HG03342 (cell line): ENCODE results near the gene CACNA1A.
"Not testable (repeated sequence)": the region's sequence is repeated elsewhere in the genome, so short reads cannot be mapped to it uniquely, and the experiment has no call there.

Source experiments
- ATAC-seq: cut with Tn5 transposase; IDR thresholded peaks from one replicate; pipeline ENCODE4 v1.9.1; 2021; ENCODE audit warnings: mild to moderate bottlenecking, moderate library complexity; ENCODE audit not compliant: unreplicated experiment

The CACNA1A gene

DNA sequence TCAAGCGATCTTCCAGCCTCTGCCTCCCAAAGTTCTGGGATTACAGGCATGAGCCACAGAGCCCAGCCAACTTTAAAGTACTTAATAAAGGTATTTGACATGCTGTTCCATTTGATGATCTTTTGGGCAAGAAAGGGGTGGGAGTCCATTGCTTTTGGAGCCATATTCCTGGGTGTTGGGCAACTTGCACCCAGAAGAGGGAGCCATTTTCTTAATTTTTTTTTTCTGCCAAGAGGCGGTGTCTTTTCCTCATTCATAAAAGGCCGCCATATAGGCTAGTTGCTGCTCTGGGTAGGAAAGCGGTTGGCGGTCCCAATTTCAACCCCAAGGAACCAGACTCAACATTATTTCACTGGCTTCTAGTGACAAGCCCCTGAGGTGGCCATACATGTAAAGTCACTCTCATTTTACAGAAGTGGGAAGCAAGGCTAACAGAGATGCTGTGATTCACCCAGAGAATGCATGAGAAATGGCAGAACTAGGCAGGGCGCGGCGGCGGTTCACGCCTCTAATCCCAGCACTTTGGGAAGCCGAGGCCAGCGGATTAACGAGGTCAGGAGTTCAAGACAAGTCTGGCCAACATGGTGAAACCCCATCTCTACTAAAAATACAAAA lies 139.6 kb downstream of the CACNA1A start:
- no peak for ATAC-seq

DNA sequence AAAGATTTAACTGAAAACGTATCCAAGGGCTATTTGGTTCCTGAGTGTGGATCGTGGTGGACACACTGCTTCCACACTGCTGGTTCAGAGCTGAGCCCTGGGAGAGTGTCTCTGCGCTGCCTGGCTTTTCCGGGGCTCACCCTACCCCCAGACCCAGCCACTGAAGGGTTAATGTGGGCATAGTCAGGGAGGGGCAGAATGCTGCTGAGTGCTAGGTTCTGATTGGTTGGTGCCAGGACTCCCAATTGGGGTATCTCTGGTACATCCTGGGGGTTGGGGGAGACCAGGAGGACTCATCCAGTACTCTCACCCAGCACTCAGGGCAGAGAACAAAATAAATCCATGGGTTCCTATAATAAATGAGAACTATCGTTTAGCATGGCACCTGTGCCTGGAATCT lies 142.3 kb downstream of the CACNA1A start:
- ATAC-seq = no peak

DNA sequence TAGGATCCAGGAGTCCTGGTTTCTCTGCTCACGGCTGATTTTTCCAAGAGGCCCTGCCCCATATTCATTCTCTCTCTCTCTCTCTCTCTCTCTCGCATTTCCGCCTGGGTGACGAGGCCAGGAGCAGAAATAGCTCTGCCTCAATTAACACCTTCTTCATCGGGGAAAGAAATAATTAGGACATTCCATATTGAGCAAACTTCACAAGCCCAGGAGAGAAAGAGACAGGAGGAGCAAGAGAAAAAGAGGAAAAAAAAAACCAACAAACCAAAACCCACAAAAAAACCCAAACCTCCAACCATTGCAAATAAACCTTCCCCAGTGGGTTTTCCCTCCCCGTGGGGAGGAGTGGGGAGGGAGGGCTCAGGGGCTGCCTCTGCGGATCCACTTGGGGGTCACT lies 143.0 kb downstream of the CACNA1A start:
- ATAC-seq = no peak

DNA sequence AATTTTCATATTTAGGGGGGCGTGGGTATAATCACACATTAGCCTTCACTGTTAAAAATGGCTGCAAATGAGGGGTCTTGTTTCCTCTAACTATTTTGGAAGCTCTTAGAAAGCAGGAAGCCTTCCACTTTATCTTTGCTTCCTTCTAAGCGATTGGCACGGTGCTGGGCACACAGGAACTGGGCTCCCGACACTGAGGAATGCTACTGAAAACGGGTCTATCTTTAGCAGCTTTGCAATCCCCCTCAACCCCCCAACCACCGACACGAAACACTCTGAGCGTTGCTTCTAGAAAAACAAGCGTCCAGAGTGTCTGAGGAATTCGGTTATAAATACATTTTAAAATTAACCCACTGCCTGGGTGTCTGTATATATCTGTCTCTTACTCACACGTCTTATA lies 143.6 kb downstream of the CACNA1A start:
- no peak for ATAC-seq

DNA sequence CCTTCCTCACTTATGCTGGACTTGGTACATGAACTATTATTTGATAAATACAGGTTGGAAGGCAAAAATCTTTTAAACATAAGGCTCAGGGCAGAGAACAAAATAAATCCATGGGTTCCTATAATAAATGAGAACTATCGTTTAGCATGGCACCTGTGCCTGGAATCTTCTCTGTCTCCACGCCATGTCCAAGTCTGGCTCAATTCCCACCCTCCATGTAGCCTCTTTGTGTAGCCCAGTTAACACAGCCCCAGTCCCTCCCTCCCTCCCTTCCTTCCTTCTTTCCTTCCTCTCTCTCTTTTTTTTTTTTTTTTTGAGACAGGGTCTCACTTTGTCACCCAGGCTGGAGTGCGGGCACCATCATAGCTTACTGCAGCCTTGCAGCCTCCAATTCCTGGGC lies 144.6 kb downstream of the CACNA1A start:
- ATAC-seq = not testable (repeated sequence)

DNA sequence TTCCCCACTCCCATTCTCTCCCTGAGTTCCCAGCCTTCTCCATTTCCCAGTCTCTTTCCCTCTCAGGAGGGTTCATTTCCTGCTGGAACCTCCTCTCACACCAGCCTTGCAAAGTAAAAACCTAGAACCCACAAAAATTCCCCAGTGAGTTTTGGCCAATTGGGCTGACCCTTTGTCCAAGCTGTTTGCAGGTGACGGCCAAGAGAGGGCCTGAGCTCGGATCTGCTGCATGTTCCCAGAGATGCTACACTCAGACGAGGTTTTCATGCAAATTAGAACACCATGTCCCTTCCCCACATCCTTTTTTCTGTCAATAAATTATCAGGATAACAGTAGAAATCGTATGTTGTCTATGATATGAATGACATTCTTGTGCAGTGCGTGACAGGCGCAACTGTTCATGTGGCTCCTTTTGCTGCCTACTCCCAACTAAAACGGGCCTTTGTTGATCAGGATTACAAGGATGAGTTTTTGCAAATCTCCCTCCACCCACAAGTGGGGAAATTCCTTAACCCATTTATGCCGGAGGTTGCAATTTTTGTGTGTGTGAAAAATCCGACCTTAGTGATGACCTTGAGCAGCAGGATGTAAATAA lies 149.5 kb downstream of the CACNA1A start:
- no peak for ATAC-seq

DNA sequence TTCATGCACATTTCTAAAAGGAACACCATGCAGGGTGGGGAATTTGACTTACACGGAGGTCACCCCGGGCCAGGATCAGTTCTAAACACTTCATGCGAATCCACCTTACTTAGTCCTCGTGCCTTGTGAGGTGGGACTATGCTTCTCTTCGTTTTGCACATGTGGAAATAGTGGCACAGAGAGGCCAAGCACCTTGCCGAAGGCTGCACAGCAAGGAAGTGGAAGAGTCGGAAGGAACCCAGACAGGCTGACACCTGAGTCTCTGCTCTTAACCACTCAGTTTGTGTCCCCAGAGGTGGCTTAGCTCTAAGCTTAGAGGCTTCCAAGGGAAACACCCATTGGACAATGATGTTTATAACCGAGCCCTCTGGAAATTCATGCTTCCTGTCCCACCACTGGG lies 150.1 kb downstream of the CACNA1A start:
- no peak for ATAC-seq

DNA sequence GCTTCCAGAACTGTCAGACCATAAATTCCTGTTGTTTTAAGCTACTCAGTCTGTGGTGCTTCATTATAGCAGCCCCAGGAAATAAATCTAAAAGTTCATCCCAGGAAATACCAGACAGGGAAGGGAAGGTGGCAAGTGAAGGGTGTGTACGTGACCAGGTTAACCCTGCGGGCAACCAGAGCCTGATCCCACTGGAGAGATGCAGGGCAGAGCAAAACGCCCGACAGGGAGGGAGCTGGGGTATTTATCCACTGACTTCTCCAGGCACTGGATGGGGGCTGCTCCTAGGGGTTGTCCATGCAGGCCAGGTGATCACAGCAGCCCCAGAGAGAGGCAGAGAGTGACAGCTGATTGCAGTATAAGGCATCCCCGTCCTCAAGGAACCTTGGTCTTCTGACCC lies 150.9 kb downstream of the CACNA1A start:
- no peak for ATAC-seq

DNA sequence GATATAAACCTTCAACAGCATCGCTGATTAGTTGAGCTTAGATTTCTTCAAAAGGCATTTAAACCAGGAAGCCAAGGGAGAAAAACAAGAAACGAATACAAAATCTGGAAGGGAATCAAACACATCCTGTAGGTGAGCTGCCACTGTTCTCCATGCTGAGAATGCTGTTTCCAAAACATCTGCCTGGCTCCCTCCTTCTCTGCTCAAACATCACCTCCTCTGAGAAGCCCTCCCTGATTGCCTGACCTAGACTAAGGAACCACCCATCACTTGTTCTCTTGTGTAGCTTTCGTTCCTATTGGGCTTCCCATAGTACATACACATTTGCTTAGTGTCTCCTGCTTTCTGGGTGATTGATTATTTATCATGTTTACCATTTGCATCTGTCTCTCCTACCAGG lies 152.7 kb downstream of the CACNA1A start:
- no peak for ATAC-seq

DNA sequence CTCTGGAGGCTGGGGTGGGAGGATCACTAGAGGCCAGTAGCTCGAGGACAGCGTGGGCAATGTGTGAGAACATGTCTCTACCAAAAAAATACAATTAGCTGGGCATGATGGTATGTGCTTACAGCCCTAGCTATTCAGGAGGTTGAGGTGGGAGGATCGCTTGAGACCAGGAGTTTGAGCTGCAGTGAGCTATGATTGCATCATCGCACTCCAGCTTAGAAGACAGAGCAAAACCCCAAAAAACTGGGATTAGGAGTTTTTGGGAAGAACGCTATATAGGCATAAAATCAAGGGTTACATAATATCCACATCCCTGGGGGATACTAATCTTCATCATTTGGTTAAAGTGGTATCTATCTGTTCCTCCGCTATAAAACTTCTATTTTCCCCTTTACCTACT lies 155.5 kb downstream of the CACNA1A start:
- ATAC-seq = no peak

DNA sequence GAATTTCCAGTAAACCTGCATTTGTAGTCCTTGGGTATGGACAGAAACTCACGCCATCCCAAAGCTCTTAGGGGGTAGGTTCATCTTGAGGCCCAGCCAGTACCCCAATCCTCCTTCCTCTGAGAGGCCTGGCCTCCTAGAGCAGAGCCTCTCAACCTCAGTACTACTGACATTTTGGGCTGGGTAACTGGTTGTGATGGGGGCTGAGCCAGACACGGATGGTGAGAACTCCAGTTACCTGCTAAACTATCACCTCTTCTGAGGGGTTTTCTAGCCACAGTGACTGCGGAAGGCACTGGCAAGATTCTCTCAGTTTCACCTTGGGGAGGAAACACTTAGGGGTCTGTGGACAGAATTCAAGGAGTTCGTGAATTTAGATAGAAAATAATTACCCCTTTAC lies 156.2 kb downstream of the CACNA1A start:
- no peak for ATAC-seq

DNA sequence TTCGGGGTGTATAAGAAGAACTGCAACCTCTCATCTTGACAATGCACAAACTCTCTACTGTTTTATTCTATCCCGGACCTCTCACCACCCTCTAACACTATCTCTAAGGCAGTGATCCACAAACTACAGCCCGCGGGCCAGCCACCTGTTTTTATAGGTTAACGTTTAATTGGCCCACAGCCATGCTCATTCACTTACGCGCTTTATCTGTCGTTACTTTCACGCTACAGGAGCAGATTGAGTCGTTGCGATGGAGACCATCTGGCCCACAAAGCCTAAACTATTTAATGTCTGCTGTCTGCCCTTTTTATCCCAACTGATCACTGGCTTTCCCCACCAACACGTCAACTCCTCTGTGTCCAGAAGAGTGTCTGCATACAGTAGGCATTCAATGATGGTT lies 158.9 kb downstream of the CACNA1A start:
- ATAC-seq = no peak

DNA sequence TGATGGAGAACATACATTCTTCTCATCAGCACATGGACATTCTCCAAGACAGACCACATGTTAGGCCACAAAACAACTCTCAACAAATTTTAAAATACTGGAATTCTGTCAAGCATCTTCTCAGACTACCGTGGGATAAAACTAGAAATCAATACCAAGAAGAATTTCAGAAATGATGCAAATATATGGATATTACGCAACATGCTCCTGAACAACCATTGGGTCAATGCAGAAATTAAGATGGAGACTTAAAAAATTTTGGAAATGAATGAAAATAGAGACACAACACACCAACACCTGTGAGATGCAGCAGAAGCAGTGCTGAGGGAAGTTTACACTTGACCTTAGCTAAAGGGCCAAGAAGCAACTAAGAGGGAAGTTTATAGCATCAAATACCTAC lies 162.8 kb downstream of the CACNA1A start:
- no peak for ATAC-seq

DNA sequence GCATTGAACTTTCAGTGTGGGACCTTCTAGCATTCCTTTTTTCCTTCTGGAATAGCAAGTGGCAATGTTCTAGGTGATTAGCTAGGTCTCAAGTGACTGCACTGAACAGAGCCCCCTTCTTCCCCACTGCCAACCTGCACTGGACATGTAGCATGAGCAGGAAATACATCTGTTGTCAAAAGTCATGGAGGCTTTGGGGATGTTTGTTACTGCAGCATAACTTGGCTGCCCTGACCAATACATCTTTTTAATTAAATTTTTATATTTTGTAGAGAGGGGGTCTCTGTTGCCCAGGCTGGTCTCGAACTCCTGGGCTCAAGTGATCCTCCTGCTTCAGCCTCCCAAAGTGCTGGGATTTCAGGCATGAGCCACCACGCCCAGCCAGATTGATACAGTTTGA lies 163.6 kb downstream of the CACNA1A start:
- no peak for ATAC-seq

DNA sequence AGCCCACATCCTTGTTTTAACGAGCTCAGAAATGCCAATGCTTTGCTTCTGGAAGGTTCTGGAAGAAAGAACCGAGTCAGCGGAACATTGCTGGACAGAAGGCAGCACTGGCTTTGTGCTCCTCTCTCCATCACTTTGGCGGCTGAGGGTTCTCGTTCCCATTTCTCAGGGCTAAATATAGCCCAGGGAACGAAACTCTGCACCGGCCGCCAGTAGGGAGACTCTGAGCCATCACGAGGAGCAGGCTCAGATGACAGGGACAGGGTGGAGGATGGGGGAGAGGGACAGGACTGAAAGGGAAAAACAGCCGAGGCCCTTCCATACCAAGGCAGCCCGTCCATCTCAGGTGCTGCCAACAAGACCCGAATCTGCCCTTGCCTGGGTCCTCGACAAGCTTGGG lies 166.4 kb downstream of the CACNA1A start:
- no peak for ATAC-seq

DNA sequence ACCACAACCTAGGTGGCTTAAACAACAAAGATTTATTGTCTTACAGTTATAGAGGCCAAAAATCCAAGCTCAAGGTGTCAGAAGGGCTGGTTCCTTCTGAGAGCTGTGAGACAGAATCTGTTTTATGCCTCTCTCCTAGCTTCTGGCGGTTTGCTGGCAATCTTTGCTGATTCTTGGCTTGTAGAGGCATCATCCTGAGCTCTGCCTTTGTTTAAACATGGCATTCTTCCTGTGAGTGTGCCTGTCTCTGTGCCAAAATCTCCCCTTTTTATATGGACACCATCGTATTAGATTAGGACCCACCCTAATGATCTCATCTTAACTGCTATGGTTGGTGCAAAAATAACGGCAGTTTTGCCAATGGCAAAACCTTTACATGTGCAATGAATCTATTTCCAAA lies 169.1 kb downstream of the CACNA1A start:
- no peak for ATAC-seq

DNA sequence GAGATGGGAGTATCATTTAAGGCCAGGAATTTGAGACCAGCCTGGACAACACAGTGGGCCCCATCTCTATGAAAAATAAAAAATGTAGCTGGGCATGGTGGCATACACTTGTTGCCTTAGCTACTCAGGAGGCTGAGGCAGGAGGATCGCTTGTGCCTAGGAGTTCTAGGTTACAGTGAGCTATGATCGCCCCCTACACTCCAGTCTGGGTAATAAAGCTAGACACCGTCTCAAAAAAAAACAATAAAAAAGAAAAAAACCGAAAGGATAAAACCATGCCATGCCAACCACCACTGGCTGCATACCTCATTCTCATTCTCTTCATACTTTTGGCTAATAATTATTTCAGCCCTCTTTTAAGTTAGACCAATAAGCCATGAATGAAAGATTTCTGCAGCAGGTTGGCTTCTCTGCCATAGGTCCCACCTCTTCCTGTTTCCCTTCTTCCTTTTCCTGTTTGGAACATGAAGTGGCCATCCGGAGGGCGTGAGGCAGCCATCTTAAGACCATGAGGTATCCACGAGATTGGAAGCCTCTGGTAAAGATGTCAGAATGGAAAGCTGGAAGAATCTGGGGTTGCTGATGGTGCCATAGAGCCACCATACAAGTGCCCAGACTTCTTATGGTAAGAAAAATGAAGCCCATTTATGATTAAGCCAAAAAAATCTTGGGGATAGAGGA lies 171.3 kb downstream of the CACNA1A start:
- no peak for ATAC-seq

DNA sequence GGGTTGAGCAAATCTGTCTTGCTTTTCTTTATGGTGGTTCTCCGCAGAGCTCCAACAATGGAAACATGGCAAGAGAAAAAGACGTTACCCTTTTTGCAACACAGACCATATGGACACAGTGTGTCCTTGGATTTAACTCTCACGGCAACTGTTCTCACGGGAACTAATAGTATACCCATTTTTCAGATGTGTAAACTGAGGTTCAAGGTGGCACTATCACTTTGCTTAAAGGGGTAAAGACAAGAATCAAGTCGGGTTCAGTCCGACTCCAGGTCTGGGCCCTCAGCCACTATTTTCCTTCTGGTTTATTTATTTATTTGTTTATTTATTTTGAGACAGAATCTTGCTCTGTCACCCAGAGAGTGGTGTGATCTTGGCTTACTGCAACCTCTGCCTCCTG lies 176.0 kb downstream of the CACNA1A start:
- no peak for ATAC-seq

DNA sequence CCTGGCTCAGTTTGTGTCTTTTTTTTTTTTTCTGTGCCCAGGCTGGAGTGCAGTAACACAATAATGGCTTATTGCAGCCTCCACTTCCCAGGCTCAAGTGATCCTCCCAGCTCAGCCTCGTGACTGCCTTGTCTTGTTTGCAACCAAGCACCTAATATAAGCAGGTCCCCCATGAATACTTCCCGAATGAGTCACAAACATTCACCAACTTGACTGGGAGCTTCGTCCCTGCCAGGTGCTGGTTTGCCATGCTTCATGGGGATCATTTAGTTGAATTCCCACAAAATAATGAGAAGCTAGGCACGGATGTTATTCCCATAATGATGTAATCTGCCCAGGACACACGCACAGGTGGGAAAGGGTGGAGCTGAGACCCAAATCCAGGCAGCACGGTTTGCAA lies 176.5 kb downstream of the CACNA1A start:
- no peak for ATAC-seq

DNA sequence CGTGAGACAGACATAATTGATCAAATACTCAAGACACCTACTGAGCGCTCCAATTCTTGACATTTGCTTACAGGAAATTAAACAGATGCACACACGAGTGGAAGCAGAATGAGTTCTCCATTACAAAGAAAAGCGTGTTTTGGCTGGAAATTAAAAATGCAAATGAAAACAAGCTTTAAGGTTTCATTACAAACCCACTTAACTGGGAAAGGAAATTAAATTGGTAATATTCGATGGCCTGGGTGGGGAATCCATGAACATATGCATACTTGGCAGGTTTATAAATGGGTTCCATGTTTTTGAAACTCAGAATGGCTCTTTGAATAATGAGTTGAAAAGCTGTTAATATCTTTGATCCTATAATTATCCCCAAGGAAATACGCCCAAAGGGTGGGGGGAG lies 178.0 kb downstream of the CACNA1A start:
- ATAC-seq = no peak

DNA sequence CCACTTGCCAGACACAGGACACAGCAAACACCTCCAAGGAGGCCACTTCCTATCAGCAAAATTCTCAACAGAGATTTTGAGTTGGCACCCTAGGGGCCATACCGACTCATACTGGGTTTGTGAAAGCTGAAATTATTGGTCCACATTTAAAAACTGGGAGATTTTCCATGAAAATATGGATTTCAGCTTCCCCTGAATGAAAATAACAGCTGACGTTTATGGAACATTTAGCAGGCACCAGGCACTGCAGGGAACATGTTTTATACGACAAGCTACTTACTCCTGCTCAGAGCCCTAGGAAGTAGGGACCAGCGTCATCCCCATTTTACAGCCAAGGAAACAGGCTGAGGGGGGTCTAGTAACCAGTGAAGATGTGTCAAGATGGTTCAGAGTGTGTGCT lies 186.8 kb downstream of the CACNA1A start:
- ATAC-seq = no peak

DNA sequence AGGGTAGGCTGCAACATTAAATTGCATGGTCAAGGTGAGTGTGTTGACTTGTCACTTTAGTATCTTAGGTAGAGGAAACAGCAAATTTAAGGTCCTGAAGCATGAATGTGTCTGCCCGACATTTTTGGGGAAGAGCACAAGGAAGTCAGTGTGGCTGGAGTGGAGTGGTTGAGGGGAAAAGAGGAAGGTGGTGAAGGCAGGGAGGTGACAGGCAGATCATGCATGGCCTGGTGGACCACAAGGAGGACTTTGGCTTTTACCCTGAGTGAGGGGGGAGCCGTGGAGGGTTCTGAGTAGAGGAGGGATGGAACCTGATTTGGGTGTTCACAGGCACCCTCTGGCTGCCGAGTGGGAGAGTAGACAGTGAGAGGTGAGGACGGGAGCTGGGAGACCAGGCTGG lies 188.1 kb downstream of the CACNA1A start:
- ATAC-seq = no peak

DNA sequence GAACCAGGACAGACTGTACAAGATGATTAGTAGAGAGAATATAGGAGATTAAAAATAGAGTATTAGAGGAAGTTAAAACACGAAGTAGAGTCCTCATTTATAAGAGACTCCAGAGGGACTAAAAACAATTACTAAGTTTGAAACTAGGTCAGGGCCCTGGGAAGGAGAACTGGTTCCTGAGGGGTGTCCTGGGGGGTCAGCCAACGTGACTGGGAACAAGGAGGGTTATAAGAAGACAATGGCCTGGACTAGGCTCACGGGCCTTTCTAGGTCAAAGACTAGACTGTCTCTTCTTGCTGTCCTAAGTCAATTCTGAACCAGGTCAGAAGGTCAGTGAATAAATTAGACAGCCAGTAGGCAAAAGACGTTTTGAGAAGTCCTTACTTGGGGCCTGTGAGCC lies 190.8 kb downstream of the CACNA1A start:
- ATAC-seq = no peak
